GM21825 (cell line): Measurements from ENCODE around the gene MPPED1.

Experiments used
- ATAC-seq: cut with Tn5 transposase; IDR thresholded peaks from one replicate; pipeline ENCODE4 v1.9.1; 2021; ENCODE audit warnings: mild to moderate bottlenecking, moderate library complexity; ENCODE audit not compliant: unreplicated experiment

Gene MPPED1

GRCh38 chr22:43491177-43491576 lies 79.4 kb downstream of the MPPED1 start:
- ATAC-seq = no peak

GRCh38 chr22:43491737-43492136 lies 79.9 kb downstream of the MPPED1 start:
- ATAC-seq = no peak

GRCh38 chr22:43493297-43493696 lies 81.5 kb downstream of the MPPED1 start:
- no peak for ATAC-seq

- no peak for ATAC-seq
Measured at GRCh38 chr22:43497956-43498855, 86.4 kb downstream of the MPPED1 start.

- no peak for ATAC-seq
Measured at GRCh38 chr22:43498856-43499253, 87.0 kb downstream of the MPPED1 start.

GRCh38 chr22:43500792-43501785 lies 89.3 kb downstream of the MPPED1 start:
- ATAC-seq = no peak

- no peak for ATAC-seq
Measured at GRCh38 chr22:43501878-43502277, 90.1 kb downstream of the MPPED1 start.

- ATAC-seq = no peak
Measured at GRCh38 chr22:43502306-43502874, 90.6 kb downstream of the MPPED1 start.

GRCh38 chr22:43504068-43504467 lies 92.3 kb downstream of the MPPED1 start:
- ATAC-seq = no peak

GRCh38 chr22:43504666-43505261 lies 93.0 kb downstream of the MPPED1 start:
- no peak for ATAC-seq

GRCh38 chr22:43505423-43505822 lies 93.6 kb downstream of the MPPED1 start:
- ATAC-seq = no peak

- no peak for ATAC-seq
Measured at GRCh38 chr22:43505896-43506295, 94.1 kb downstream of the MPPED1 start.

- no peak for ATAC-seq
Measured at GRCh38 chr22:43506487-43506886, 94.7 kb downstream of the MPPED1 start.

GRCh38 chr22:43507235-43507634 lies 95.4 kb downstream of the MPPED1 start:
- no peak for ATAC-seq

- ATAC-seq = no peak
Measured at GRCh38 chr22:43508489-43508888, 96.7 kb downstream of the MPPED1 start.

- no peak for ATAC-seq
Measured at GRCh38 chr22:43509337-43509736, 97.5 kb downstream of the MPPED1 start.

GRCh38 chr22:43510281-43511070 lies 98.7 kb downstream of the MPPED1 start:
- no peak for ATAC-seq

- no peak for ATAC-seq
Measured at GRCh38 chr22:43511276-43511910, 99.6 kb downstream of the MPPED1 start.

- no peak for ATAC-seq
Measured at GRCh38 chr22:43512279-43512678, 100.5 kb downstream of the MPPED1 start.
